Measurements from ENCODE around the gene LMNB1. TPM values are rescaled to one million over a fixed set of nuclear protein-coding genes. Genes with fewer than 3 reads are reported as not detected.
"Not testable (repeated sequence)": the region's sequence is repeated elsewhere in the genome, so short reads cannot be mapped to it uniquely, and the experiment has no call there.

LMNB1 gene
- total RNA-seq, 1 donor from 2014 or later, result 3.9 TPM

DNA sequence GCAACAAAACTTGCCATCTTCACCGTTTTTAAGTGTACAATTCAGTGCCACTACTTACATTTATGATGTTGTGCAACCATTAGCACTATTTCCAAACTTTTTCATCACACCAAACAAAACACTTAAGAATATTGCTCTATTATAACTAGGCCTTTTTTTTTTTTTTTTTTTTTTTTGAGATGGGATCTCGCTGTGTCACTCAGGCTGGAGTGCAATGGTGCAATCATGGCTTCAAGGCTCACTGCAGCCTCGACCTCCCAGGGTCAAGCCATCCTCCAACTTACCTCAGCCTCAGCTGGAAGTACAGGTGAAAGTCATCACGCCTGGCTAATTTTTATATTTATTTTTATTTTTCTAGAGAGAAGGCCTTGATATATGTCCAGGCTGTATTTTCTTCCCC lies 22.3 kb upstream of the LMNB1 start:
- TF ChIP-seq, protein P1, sequence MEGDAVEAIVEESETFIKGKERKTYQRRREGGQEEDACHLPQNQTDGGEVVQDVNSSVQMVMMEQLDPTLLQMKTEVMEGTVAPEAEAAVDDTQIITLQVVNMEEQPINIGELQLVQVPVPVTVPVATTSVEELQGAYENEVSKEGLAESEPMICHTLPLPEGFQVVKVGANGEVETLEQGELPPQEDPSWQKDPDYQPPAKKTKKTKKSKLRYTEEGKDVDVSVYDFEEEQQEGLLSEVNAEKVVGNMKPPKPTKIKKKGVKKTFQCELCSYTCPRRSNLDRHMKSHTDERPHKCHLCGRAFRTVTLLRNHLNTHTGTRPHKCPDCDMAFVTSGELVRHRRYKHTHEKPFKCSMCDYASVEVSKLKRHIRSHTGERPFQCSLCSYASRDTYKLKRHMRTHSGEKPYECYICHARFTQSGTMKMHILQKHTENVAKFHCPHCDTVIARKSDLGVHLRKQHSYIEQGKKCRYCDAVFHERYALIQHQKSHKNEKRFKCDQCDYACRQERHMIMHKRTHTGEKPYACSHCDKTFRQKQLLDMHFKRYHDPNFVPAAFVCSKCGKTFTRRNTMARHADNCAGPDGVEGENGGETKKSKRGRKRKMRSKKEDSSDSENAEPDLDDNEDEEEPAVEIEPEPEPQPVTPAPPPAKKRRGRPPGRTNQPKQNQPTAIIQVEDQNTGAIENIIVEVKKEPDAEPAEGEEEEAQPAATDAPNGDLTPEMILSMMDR (IDR thresholded peaks at IDR 0.05; ENCODE audit: insufficient read depth, low read length, severe bottlenecking), result no peak
- DNase-seq (ENCODE audit: low read depth), result no peak
- Histone ChIP-seq H3K27me3 (ENCODE audit: control insufficient read depth, insufficient read depth, low read length) (no peaks in the 10 kb centered on the region), H3K36me3 (ENCODE audit: control insufficient read depth, insufficient read depth, low read length) (no peaks in the 10 kb centered on the region), H3K4me3 (ENCODE audit: low read depth, low read length) (no peak overlapping the region)
- FAIRE-seq, result no peak

DNA sequence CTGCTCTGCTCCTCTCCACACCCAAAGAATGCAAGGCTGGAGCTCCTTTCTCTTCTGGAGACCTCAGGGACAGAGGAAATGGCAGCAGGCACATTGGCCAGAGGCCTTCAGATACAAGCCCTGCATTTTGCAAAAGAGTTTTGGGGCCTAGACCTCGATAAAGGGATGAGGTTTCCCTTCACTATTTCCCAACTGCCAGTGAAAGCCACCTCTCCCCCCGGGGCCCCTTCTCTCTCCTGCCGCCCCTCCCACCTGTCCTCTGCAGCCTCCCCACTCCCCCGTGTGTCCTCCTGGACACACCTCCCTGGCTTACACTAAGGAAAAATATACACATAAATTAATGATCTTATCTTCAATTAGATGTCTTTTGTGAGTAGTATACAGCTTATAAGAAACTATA lies 21.3 kb upstream of the LMNB1 start:
- Histone ChIP-seq H3K4me3 (ENCODE audit: low read depth, low read length) (no peak overlapping the region), H3K36me3 (ENCODE audit: control insufficient read depth, insufficient read depth, low read length) (no peaks in the 10 kb centered on the region), H3K27me3 (ENCODE audit: control insufficient read depth, insufficient read depth, low read length) (no peaks in the 10 kb centered on the region)
- FAIRE-seq (no peak), DNase-seq (ENCODE audit: low read depth) (no peak)
- TF ChIP-seq, protein P1 (IDR thresholded peaks at IDR 0.05; ENCODE audit: insufficient read depth, low read length, severe bottlenecking), result no peak

DNA sequence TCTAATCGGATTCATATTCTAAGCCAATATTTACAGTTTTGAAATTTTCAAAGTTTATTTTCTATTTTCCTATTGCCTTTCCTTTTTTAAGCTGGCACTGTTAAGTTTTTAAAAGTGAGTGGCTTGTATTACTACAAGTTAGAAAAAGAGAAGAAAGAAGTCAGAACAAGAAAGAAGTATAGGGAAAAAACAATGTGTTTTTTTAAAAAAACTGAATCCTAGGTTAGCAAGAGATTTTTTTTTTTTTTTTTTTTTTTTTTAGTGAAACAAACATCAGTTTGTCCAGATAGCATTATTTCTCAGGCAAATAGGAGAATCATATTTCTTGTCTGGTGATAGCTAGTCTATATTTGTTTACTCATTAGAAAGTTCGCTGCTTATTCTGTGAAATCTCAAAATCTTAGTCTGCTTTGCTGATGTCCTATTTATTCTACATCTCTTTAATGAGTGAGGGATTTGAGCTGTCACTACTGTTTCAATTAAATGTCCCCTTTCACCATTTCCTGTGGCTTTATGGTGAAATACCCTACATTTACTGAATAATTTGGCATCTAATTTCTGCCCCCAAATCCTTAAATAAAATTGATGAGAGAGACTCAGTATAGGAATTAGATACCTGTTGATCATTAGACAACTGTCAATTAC lies 19.1 kb upstream of the LMNB1 start:
- Histone ChIP-seq H3K27me3 (ENCODE audit: control insufficient read depth, insufficient read depth, low read length) (no peaks in the 10 kb centered on the region), H3K36me3 (ENCODE audit: control insufficient read depth, insufficient read depth, low read length) (no peaks in the 10 kb centered on the region), H3K4me3 (ENCODE audit: low read depth, low read length) (no peak overlapping the region)
- FAIRE-seq (no peak), DNase-seq (ENCODE audit: low read depth) (no peak)
- TF ChIP-seq, protein P1 (IDR thresholded peaks at IDR 0.05; ENCODE audit: insufficient read depth, low read length, severe bottlenecking), result no peak

DNA sequence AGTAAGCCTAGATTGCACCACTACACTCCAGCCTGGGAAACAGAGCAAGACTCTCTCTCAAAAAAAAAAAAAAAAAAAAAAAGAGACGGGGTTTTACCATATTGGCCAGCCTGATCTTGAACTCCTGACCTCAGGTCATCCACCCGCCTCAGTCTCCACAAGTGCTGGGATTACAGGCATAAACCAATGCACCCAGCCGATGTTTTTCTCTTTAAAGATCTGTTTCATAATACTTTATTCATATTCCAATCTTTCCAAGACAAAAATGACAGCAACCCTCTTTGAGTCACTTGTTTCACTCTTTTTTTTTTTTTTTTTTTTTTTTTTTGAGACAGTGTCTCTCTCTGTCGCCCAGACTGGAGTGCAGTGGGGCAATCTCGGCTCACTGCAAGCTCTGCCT lies 13.6 kb upstream of the LMNB1 start:
- Histone ChIP-seq H3K4me3 (ENCODE audit: low read depth, low read length) (no peak overlapping the region), H3K27me3 (ENCODE audit: control insufficient read depth, insufficient read depth, low read length) (no peaks in the 10 kb centered on the region), H3K36me3 (ENCODE audit: control insufficient read depth, insufficient read depth, low read length) (no peaks in the 10 kb centered on the region)
- TF ChIP-seq, protein P1 (IDR thresholded peaks at IDR 0.05; ENCODE audit: insufficient read depth, low read length, severe bottlenecking), result no peak
- FAIRE-seq (no peak), DNase-seq (ENCODE audit: low read depth) (no peak)

DNA sequence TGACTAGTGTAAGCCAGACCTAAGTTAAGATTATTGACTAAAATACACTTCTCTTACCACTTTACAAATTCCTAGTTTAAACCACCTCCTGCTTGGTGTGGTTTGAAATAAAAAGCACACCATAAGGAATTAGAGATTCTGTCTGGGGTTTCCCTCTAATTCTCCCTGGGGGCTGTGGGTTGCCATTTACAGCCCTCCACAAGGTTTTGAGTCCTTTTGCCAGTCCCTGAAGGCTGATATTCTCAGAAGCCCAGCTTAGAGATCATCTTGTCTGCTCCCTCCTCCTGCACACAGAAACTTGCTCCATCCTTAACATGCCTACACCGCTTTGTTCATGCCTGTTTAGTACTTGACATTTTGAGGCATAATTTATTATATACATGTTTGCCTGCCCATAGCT lies 7.2 kb upstream of the LMNB1 start:
- no peaks in the 10 kb centered on the region for H3K27me3 ChIP-seq (ENCODE audit: control insufficient read depth, insufficient read depth, low read length)
- TF ChIP-seq, protein P1 (IDR thresholded peaks at IDR 0.05; ENCODE audit: insufficient read depth, low read length, severe bottlenecking), result no peak
- no peaks in the 10 kb centered on the region for H3K36me3 ChIP-seq (ENCODE audit: control insufficient read depth, insufficient read depth, low read length)
- DNase-seq (ENCODE audit: low read depth), result no peak
- no peak for FAIRE-seq
- H3K4me3 ChIP-seq (ENCODE audit: low read depth, low read length), result no peak overlapping the region

DNA sequence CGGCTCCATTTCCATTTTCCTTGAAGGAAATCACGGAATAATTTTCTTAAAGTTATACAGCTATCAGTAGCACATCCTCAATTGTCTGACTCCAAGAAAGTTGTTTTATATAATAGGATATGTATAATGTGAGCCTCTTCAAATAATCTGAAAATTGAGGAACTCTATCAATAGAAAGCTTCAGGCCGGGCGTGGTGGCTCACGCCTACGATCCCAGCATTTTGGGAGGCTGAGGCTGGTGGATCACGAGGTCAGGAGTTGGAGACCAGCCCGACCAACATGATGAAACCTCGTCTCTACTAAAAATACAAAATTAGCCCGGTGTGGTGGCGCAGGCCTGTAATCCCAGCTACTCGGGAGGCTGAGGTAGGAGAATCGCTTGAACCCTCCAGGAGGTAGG lies 3.4 kb upstream of the LMNB1 start:
- H3K27me3 ChIP-seq (ENCODE audit: control insufficient read depth, insufficient read depth, low read length); DNase-seq (ENCODE audit: low read depth); H3K4me3 ChIP-seq (ENCODE audit: low read depth, low read length); FAIRE-seq; H3K36me3 ChIP-seq (ENCODE audit: control insufficient read depth, insufficient read depth, low read length): not testable (repeated sequence)

DNA sequence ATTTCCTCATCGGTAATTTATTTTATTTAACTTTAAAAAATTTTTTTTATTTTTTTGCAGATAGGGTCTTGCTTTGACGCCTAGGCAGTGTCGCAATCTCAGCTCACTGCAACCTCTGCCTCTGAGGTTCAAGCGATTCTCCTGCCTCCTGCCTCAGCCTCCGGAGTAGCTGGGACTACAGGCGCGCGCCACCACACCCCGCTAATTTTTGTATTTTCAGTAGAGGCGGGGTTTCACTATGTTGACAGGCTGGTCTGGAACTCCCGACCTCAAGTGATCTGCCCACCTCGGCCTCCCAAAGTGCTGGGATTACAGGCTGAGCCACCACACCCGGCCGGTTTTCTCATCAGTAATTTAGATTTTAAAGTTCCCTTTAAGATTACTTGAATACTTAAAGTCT lies 2.3 kb upstream of the LMNB1 start:
- H3K27me3 ChIP-seq (ENCODE audit: control insufficient read depth, insufficient read depth, low read length); FAIRE-seq; DNase-seq (ENCODE audit: low read depth); H3K4me3 ChIP-seq (ENCODE audit: low read depth, low read length); H3K36me3 ChIP-seq (ENCODE audit: control insufficient read depth, insufficient read depth, low read length): not testable (repeated sequence)

Data from bronchial epithelial cell (primary cell).